Neural progenitor cell (in vitro differentiated cells): ENCODE data around the gene SMIM10L2A. TPM values are rescaled to one million over a fixed set of nuclear protein-coding genes. Genes with fewer than 3 reads are reported as not detected.

Source experiments
- DNase-seq: peaks from one replicate; pipeline ENCODE4 v3.0.0-alpha.2; 2016; ENCODE audit warnings: low spot score
- H2AFZ ChIP-seq: fragments of 200-600 bp; sonication (generic); replicated peaks from 2 replicates; pipeline ENCODE4 v1.6.1; 2016; ENCODE audit warnings: antibody characterized with exemption
- H3F3A ChIP-seq: fragments of 200-600 bp; sonication (generic); 2 replicates; pipeline ENCODE4 v1.6.1; 2016; ENCODE audit warnings: antibody characterized with exemption, low read depth
- H3K27ac ChIP-seq: fragments of 200-600 bp; sonication (generic); 2 replicates; pipeline ENCODE4 v1.5.1; 2016; ENCODE audit warnings: mild to moderate bottlenecking
- H3K27me3 ChIP-seq: fragments of 200-600 bp; sonication (generic); 2 replicates; pipeline ENCODE4 v1.6.1; 2016; ENCODE audit warnings: mild to moderate bottlenecking, moderate library complexity
- H3K36me3 ChIP-seq: fragments of 200-600 bp; sonication (generic); 2 replicates; pipeline ENCODE4 v1.5.1; 2016
- H3K4me1 ChIP-seq: fragments of 200-600 bp; sonication (generic); 2 replicates; pipeline ENCODE4 v1.6.1; 2016; ENCODE audit warnings: mixed run types
- H3K4me2 ChIP-seq: fragments of 200-600 bp; sonication (generic); 2 replicates; pipeline ENCODE4 v1.6.1; 2016
- H3K4me3 ChIP-seq: fragments of 200-600 bp; sonication (generic); 2 replicates; pipeline ENCODE4 v1.5.1; 2016
- H3K79me2 ChIP-seq: fragments of 200-600 bp; sonication (generic); 2 replicates; pipeline ENCODE4 v1.6.1; 2016; ENCODE audit warnings: low read depth
- H3K9ac ChIP-seq: fragments of 200-600 bp; sonication (generic); 2 replicates; pipeline ENCODE4 v1.6.1; 2016
- H3K9me3 ChIP-seq: fragments of 200-600 bp; sonication (generic); 2 replicates; pipeline ENCODE4 v1.5.1; 2016; ENCODE audit warnings: low read depth
- H4K20me1 ChIP-seq: fragments of 200-600 bp; sonication (generic); 2 replicates; pipeline ENCODE4 v1.6.1; 2016; ENCODE audit warnings: low read depth
- H3K27ac Mint-ChIP-seq: 3 replicates; pipeline ENCODE4 v1.8.0; 2021; ENCODE audit warnings: mixed read lengths
- H3K27me3 Mint-ChIP-seq: 2 replicates; pipeline ENCODE4 v1.8.0; 2022; ENCODE audit warnings: low read depth, mild to moderate bottlenecking, inconsistent platforms, moderate library complexity, mixed read lengths; ENCODE audit not compliant: insufficient read depth
- H3K36me3 Mint-ChIP-seq: 3 replicates; pipeline ENCODE4 v1.8.0; 2021; ENCODE audit warnings: mixed read lengths
- H3K4me1 Mint-ChIP-seq: 3 replicates; pipeline ENCODE4 v1.8.0; 2021; ENCODE audit warnings: mixed read lengths
- H3K4me3 Mint-ChIP-seq: 3 replicates; pipeline ENCODE4 v1.8.0; 2021; ENCODE audit warnings: mild to moderate bottlenecking, moderate library complexity, mixed read lengths
- H3K9me3 Mint-ChIP-seq: 3 replicates; pipeline ENCODE4 v1.8.0; 2020; ENCODE audit warnings: mixed read lengths
- EZH2 ChIP-seq: fragments of 200-600 bp; sonication (generic); IDR thresholded peaks from 2 replicates; pipeline ENCODE4 v1.6.1; 2017; ENCODE audit warnings: antibody characterized with exemption, mild to moderate bottlenecking, moderate library complexity
- EZH2phosphoT487 ChIP-seq: fragments of 200-600 bp; sonication (generic); IDR thresholded peaks from 2 replicates; pipeline ENCODE4 v1.6.1; 2017; ENCODE audit warnings: antibody characterized with exemption
- total RNA-seq: library from RNA; depleted of rRNA; stranded (reverse); fragments of >200 nt; gene quantifications from 2 replicates; pipeline ENCODE4 v1.2.3, GENCODE V29; 2015; ENCODE audit warnings: low replicate concordance
- TF ChIP-seq, protein P1 (sequence below): fragments of 200-600 bp; sonication (generic); IDR thresholded peaks from 2 replicates; pipeline ENCODE4 v1.5.1; 2017; ENCODE audit warnings: antibody characterized with exemption, mild to moderate bottlenecking

SMIM10L2A gene
- total RNA-seq, 1 donor from 2014 or later, result 1.9 TPM

DNA sequence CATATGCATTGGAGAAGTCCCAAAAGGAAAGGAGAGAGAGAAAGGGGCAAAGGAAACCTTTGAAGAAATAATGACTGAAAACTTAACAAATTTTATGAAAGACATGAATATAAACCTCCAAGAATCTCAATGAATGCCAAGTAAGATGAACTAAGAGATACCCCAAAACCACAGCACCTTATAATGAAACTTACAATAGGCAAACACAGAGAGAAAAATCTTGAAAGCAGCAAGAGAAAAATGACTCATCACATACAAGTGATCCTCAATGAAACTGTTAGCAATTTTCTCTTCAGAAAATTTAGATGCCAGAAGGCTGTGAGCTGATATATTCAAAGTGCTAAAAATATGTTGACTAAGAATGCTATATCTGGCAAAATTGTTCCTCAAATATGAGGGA, 10.1 kb downstream of the SMIM10L2A start:
- Mint-ChIP-seq H3K9me3 (peaks cover 35% of the 10 kb centered on the region), H3K27ac (no peak overlapping the region), H3K36me3 (no peaks in the 10 kb centered on the region), H3K27me3 (peaks cover 2% of the 10 kb centered on the region), H3K4me1 (no peaks in the 10 kb centered on the region), H3K4me3 (no peak overlapping the region)
- Histone ChIP-seq H3K4me1 (no peaks in the 10 kb centered on the region), H3K4me3 (no peak overlapping the region), H3K27me3 (no peaks in the 10 kb centered on the region), H3K27ac (no peak overlapping the region), H3K9ac (no peak overlapping the region), H2AFZ (no peak overlapping the region), H4K20me1 (no peaks in the 10 kb centered on the region), H3K4me2 (no peak overlapping the region), H3F3A (no peaks in the 10 kb centered on the region), H3K9me3 (peaks cover 9% of the 10 kb centered on the region), H3K79me2 (no peaks in the 10 kb centered on the region), H3K36me3 (no peaks in the 10 kb centered on the region)
- no peak for DNase-seq
- TF ChIP-seq EZH2phosphoT487 (no peak), EZH2 (no peak)
- TF ChIP-seq, protein P1, sequence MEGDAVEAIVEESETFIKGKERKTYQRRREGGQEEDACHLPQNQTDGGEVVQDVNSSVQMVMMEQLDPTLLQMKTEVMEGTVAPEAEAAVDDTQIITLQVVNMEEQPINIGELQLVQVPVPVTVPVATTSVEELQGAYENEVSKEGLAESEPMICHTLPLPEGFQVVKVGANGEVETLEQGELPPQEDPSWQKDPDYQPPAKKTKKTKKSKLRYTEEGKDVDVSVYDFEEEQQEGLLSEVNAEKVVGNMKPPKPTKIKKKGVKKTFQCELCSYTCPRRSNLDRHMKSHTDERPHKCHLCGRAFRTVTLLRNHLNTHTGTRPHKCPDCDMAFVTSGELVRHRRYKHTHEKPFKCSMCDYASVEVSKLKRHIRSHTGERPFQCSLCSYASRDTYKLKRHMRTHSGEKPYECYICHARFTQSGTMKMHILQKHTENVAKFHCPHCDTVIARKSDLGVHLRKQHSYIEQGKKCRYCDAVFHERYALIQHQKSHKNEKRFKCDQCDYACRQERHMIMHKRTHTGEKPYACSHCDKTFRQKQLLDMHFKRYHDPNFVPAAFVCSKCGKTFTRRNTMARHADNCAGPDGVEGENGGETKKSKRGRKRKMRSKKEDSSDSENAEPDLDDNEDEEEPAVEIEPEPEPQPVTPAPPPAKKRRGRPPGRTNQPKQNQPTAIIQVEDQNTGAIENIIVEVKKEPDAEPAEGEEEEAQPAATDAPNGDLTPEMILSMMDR, result no peak

DNA sequence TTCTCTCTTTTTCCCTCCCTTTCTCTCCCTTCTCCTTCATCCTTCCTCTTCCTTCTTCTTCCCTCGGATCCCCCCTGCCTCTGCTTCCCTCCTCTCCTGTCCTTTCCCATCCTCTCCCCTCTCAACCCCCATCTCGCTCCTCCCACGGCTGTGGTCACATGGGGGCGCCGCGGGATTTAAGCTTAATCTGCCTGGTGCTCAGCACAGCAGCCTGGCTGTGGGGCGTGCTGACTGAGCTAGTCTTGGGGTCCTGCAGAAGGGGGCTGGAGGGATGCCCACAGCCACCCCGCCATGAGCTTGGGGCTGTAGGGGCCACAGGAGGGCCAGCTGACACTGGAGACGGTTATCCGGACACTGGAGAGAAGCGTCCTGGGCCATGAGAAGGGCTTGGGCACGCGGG, 10.7 kb downstream of the SMIM10L2A start:
- Histone ChIP-seq H3K4me2 (no peak overlapping the region), H2AFZ (no peak overlapping the region), H3K27me3 (no peaks in the 10 kb centered on the region), H3K27ac (no peak overlapping the region), H3K4me1 (no peaks in the 10 kb centered on the region), H3K79me2 (no peaks in the 10 kb centered on the region), H3K9ac (no peak overlapping the region), H3K4me3 (no peak overlapping the region), H3K9me3 (peaks cover 9% of the 10 kb centered on the region), H4K20me1 (no peaks in the 10 kb centered on the region), H3K36me3 (no peaks in the 10 kb centered on the region), H3F3A (no peaks in the 10 kb centered on the region)
- Mint-ChIP-seq H3K36me3 (no peaks in the 10 kb centered on the region), H3K27ac (no peak overlapping the region), H3K4me1 (no peaks in the 10 kb centered on the region), H3K27me3 (peaks cover 2% of the 10 kb centered on the region), H3K4me3 (no peak overlapping the region), H3K9me3 (peaks cover 35% of the 10 kb centered on the region)
- TF ChIP-seq EZH2phosphoT487 (no peak), EZH2 (no peak)
- TF ChIP-seq, protein P1, result no peak
- no peak for DNase-seq

DNA sequence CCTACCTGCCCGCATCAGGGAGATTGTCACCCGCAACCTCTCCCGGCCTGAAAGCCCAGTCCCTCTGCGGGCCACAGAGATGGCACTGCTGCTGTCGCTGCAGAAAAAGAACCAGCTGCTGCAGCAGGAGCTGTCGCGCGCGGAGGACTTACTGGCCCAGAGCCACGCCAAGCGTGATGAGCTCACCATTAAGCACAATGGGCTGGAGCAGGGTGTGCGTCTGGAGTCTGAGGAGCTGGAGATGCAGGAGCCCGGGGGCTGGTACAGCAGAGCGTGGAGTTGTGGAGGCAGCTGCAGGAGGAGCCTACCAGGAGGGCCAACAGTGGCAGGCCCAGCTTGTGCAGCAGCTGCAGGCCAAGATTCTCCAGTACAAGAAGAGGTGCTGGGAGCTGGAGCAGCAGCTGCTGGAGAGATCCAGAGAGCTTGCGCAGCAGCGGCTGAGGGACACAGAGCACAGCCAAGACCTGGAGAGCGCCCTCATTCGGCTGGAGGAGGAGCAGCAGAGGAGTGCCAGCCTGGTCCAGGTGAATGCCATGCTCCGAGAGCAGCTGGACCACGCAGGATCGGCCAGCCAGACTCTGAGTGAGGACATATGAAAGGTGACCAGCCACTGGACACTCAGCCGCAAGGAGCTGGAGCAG, 11.3 kb downstream of the SMIM10L2A start:
- H3K79me2 ChIP-seq, result no peaks in the 10 kb centered on the region
- no peaks in the 10 kb centered on the region for H3K4me1 ChIP-seq
- H3K36me3 ChIP-seq, result no peaks in the 10 kb centered on the region
- no peak overlapping the region for H3K27ac ChIP-seq
- H2AFZ ChIP-seq, result no peak overlapping the region
- no peak overlapping the region for H3K4me3 ChIP-seq
- Mint-ChIP-seq H3K4me3 (no peak overlapping the region), H3K27ac (no peak overlapping the region), H3K4me1 (no peaks in the 10 kb centered on the region), H3K27me3 (peaks cover 2% of the 10 kb centered on the region), H3K9me3 (peaks cover 32% of the 10 kb centered on the region), H3K36me3 (no peaks in the 10 kb centered on the region)
- H4K20me1 ChIP-seq, result no peaks in the 10 kb centered on the region
- no peak for DNase-seq
- H3F3A ChIP-seq, result no peaks in the 10 kb centered on the region
- H3K4me2 ChIP-seq, result no peak overlapping the region
- no peaks in the 10 kb centered on the region for H3K27me3 ChIP-seq
- TF ChIP-seq, protein P1, result no peak
- no peak for TF ChIP-seq EZH2
- no peak for TF ChIP-seq EZH2phosphoT487
- H3K9ac ChIP-seq, result no peak overlapping the region
- peaks cover 9% of the 10 kb centered on the region for H3K9me3 ChIP-seq
